PC-9 (cell line): Measurements from ENCODE around the gene GPRIN1. TPM values are rescaled to one million over a fixed set of nuclear protein-coding genes. Genes with fewer than 3 reads are reported as not detected.

Experiments used
- BruUV-seq: library from RNA; stranded (reverse); fragments of 400-500 nt; replicated peaks from 2 replicates; lab custom pipeline; 2021; lab: Mats Ljungman, UMichigan
- CTCF ChIA-PET: fragments of 300-600 bp; sonication (Branson Sonifier 250); formaldehyde crosslinking; loops from one replicate; lab custom pipeline; 2022; ENCODE audit warnings: antibody characterized with exemption; lab: Charles Lee
- POLR2A ChIA-PET: fragments of 300-600 bp; sonication (Branson Sonifier 250); formaldehyde crosslinking; loops from one replicate; lab custom pipeline; 2022; ENCODE audit warnings: antibody characterized with exemption; ENCODE audit not compliant: unreplicated experiment; lab: Charles Lee
- DNase-seq, 2 experiments: peaks; one replicate each; pipeline versions ENCODE4 v3.0.0 to v3.0.0-alpha.2; 2015 to 2022; ENCODE audit warnings: mixed read lengths in 1 of 2
- H2AFZ ChIP-seq: fragments of 200-600 bp; sonication (generic); 2 replicates; pipeline ENCODE4 v1.8.1; 2017; ENCODE audit warnings: antibody characterized with exemption
- H3F3A ChIP-seq: fragments of 200-600 bp; sonication (generic); 2 replicates; pipeline ENCODE4 v1.8.1; 2017; ENCODE audit warnings: antibody characterized with exemption, mild to moderate bottlenecking, low read depth; ENCODE audit not compliant: insufficient read depth
- H3K27ac ChIP-seq: fragments of 200-600 bp; sonication (generic); 2 replicates; pipeline ENCODE4 v1.6.1; 2016; ENCODE audit warnings: mixed run types
- H3K27me3 ChIP-seq: fragments of 200-600 bp; sonication (generic); 2 replicates; pipeline ENCODE4 v1.6.1; 2016; ENCODE audit warnings: low read depth, mixed run types; ENCODE audit not compliant: insufficient read depth
- H3K36me3 ChIP-seq: fragments of 200-600 bp; sonication (generic); 2 replicates; pipeline ENCODE4 v1.6.1; 2016; ENCODE audit warnings: low read depth, mixed run types
- H3K4me1 ChIP-seq: fragments of 200-600 bp; sonication (generic); replicated peaks from 2 replicates; pipeline ENCODE4 v1.6.1; 2016; ENCODE audit warnings: mixed run types; ENCODE audit not compliant: insufficient read depth
- H3K4me2 ChIP-seq: fragments of 200-600 bp; sonication (generic); 2 replicates; pipeline ENCODE4 v1.6.1; 2017; ENCODE audit warnings: mixed run types
- H3K4me3 ChIP-seq: fragments of 200-600 bp; sonication (generic); 2 replicates; pipeline ENCODE4 v1.6.1; 2016; ENCODE audit warnings: mixed run types
- H3K79me2 ChIP-seq: fragments of 200-600 bp; sonication (generic); 2 replicates; pipeline ENCODE4 v1.6.1; 2017; ENCODE audit warnings: low read depth, mixed run types
- H3K9me2 ChIP-seq: fragments of 200-600 bp; sonication (generic); 2 replicates; pipeline ENCODE4 v1.8.1; 2017; ENCODE audit warnings: mild to moderate bottlenecking; ENCODE audit not compliant: insufficient read depth
- H3K9me3 ChIP-seq: fragments of 200-600 bp; sonication (generic); 2 replicates; pipeline ENCODE4 v1.8.1; 2016; ENCODE audit warnings: low read depth; ENCODE audit not compliant: insufficient read depth
- H4K20me1 ChIP-seq: fragments of 200-600 bp; sonication (generic); 2 replicates; pipeline ENCODE4 v1.8.1; 2017; ENCODE audit not compliant: insufficient read depth
- CTCF ChIP-seq: fragments of 200-600 bp; sonication (generic); conservative IDR thresholded peaks from 2 replicates; pipeline ENCODE4 v1.6.1; 2017; ENCODE audit warnings: mixed run types, antibody characterized with exemption, mild to moderate bottlenecking, moderate library complexity
- EZH2 ChIP-seq: fragments of 200-600 bp; sonication (generic); IDR thresholded peaks from 2 replicates; pipeline ENCODE4 v1.8.0; 2017; ENCODE audit warnings: antibody characterized with exemption, low read depth
- intact Hi-C: fragments of 100-400 bp; cut with micrococcal nuclease; formaldehyde crosslinking; loops from one replicate; pipeline ENCODE4 v1.10.0; 2022; ENCODE audit not compliant: unreplicated experiment
- microRNA-seq: library from miRNA; unstranded; fragments of <30 nt; microRNA quantifications from one replicate; pipeline ENCODE4 v1.2.0, GENCODE V29; 2021; ENCODE audit warnings: borderline number of aligned reads, borderline replicate concordance
- total RNA-seq: library from RNA; stranded (reverse); gene quantifications from 2 replicates; pipeline ENCODE4 v1.2.3, GENCODE V29; 2021

Gene GPRIN1
- total RNA-seq, 1 experiment from 2014 or later = 7.2 TPM

- H3K36me3 ChIP-seq = no peaks in the 10 kb centered on the region
- H3K27me3 ChIP-seq = no peaks in the 10 kb centered on the region
- ChIA-PET POLR2A (interaction anchor here (0.6 kb wide), 1 partner anchor 15 kb away, joined by 5 read pairs; no protein-coding TSS in a partner anchor), CTCF (no interaction called here)
- H2AFZ ChIP-seq = no peak overlapping the region
- peak overlapping the region; percentile 18 for H3K4me2 ChIP-seq
- BruUV-seq = no TSS peak
- peaks cover 15% of the 10 kb centered on the region for H3K79me2 ChIP-seq
- TF ChIP-seq EZH2 (no peak), CTCF (no peak)
- no peaks in the 10 kb centered on the region for H4K20me1 ChIP-seq
- peak in 1 of 2 experiments; percentile 84 for DNase-seq
- H3K4me3 ChIP-seq = no peak overlapping the region
- intact Hi-C loops = no loop called here
- H3F3A ChIP-seq = peaks cover 46% of the 10 kb centered on the region
- no peaks in the 10 kb centered on the region for H3K9me3 ChIP-seq
- peak overlapping the region; percentile 43; the same call in 1 of the 2 replicates for H3K27ac ChIP-seq
- H3K4me1 ChIP-seq = peaks cover 47% of the 10 kb centered on the region
- H3K9me2 ChIP-seq = no peaks in the 10 kb centered on the region
These were observed 62.2 kb downstream of the GPRIN1 start for GRCh38 chr5:176547802-176548201.

Small RNA genes lying within 50 kb of the gene (microRNA-seq; reads per million reads assigned to microRNA genes)
- not detected for gene MIR4281

Other genes with a start within 250 kb of the GPRIN1 start
- gene KIAA1191, start 248.4 kb downstream of the GPRIN1 start, total RNA-seq = 115 and 122 TPM in 2 replicates
- 0.85 and 1.2 TPM in 2 replicates for gene ARL10, start 244.7 kb downstream of the GPRIN1 start, total RNA-seq
- 31.5 and 35.8 TPM in 2 replicates for gene NOP16, start 221.6 kb downstream of the GPRIN1 start, total RNA-seq
- 133 and 149 TPM in 2 replicates for gene HIGD2A, start 221.4 kb downstream of the GPRIN1 start, total RNA-seq
- gene CLTB, start 193.6 kb downstream of the GPRIN1 start, total RNA-seq = 123 and 126 TPM in 2 replicates
- gene FAF2, start 161.8 kb downstream of the GPRIN1 start, total RNA-seq = 41.2 and 59.7 TPM in 2 replicates
- 87.4 and 94.2 TPM in 2 replicates for gene RNF44, start 72.8 kb downstream of the GPRIN1 start, total RNA-seq
- not detected in 2 replicates for gene CDHR2, start 60.8 kb downstream of the GPRIN1 start, total RNA-seq
- gene SNCB, start 20.4 kb upstream of the GPRIN1 start, total RNA-seq = not detected in 2 replicates
- gene EIF4E1B, start 20.5 kb upstream of the GPRIN1 start, total RNA-seq = not detected in 2 replicates
- 81.1 and 82.1 TPM in 2 replicates for gene TSPAN17, start 37.3 kb upstream of the GPRIN1 start, total RNA-seq
- gene UNC5A, start 200.4 kb upstream of the GPRIN1 start, total RNA-seq = 3.1 and 3.6 TPM in 2 replicates